H1 (cell line): ENCODE data around the gene ADCY2. TPM values are rescaled to one million over a fixed set of nuclear protein-coding genes. Genes with fewer than 3 reads are reported as not detected.

Experiments
- CTCF ChIA-PET: fragments of 300-600 bp; sonication (Branson Sonifier 250); formaldehyde crosslinking; loops from one replicate; lab custom pipeline; 2021; ENCODE audit not compliant: partially characterized antibody; lab: Charles Lee
- POLR2A ChIA-PET: fragments of 300-600 bp; sonication (Branson Sonifier 250); formaldehyde crosslinking; loops from one replicate; lab custom pipeline; 2021; ENCODE audit warnings: inconsistent platforms; ENCODE audit not compliant: partially characterized antibody; lab: Charles Lee
- DNase-seq, 2 experiments: peaks; one replicate each; pipeline versions ENCODE4 v3.0.0 to v3.0.0-alpha.2; 2010 to 2022; ENCODE audit warnings: low spot score in 2 of 2, low read depth in 1 of 2, mixed read lengths in 1 of 2
- FAIRE-seq: peaks from 2 replicates; lab custom pipeline; 2011; peaks lifted over from hg19 to GRCh38; lab: Jason Lieb, UNC
- H2AFZ ChIP-seq: 2 replicates; pipeline ENCODE4 v1.8.1; 2012; ENCODE audit warnings: low read length, inconsistent platforms
- H2AK5ac ChIP-seq: 2 replicates; pipeline ENCODE4 v1.6.1; 2013; ENCODE audit warnings: low read depth, low read length
- H2BK120ac ChIP-seq: replicated peaks from 2 replicates; pipeline ENCODE3; 2013; ENCODE audit warnings: low read depth, low read length, inconsistent platforms
- H2BK12ac ChIP-seq: 2 replicates; pipeline ENCODE4 v1.6.1; 2013; ENCODE audit warnings: low read depth, low read length
- H2BK15ac ChIP-seq: 2 replicates; pipeline ENCODE4 v1.6.1; 2013; ENCODE audit warnings: low read length
- H2BK20ac ChIP-seq: 2 replicates; pipeline ENCODE4 v1.6.1; 2013; ENCODE audit warnings: low read length
- H2BK5ac ChIP-seq: 2 replicates; pipeline ENCODE4 v1.6.1; 2013; ENCODE audit warnings: low read depth, low read length
- H3K14ac ChIP-seq: 2 replicates; pipeline ENCODE4 v1.6.1; 2013; ENCODE audit warnings: inconsistent platforms; ENCODE audit not compliant: insufficient read length
- H3K18ac ChIP-seq: 2 replicates; pipeline ENCODE4 v1.6.1; 2013; ENCODE audit warnings: low read length; ENCODE audit errors: extremely low read depth
- H3K23ac ChIP-seq: 2 replicates; pipeline ENCODE4 v1.6.1; 2013; ENCODE audit warnings: inconsistent platforms; ENCODE audit not compliant: insufficient read length
- H3K23me2 ChIP-seq: 2 replicates; pipeline ENCODE4 v1.6.1; 2013; ENCODE audit warnings: low read depth, low read length
- H3K27ac ChIP-seq: 2 replicates; pipeline ENCODE4 v1.6.1; 2011; ENCODE audit warnings: low read depth, low read length, inconsistent platforms
- H3K27me3 ChIP-seq, 4 experiments: replicated peaks in 1 of 4; 1 replicate in 1 of 4; 2 replicates in 3 of 4; pipeline versions ENCODE4 v1.6.1 to v1.8.1; 2011 to 2013; ENCODE audit warnings: low read length in 3 of 4, mild to moderate bottlenecking in 3 of 4, inconsistent platforms in 2 of 4, mixed read lengths in 2 of 4, moderate library complexity in 1 of 4; ENCODE audit not compliant: control insufficient read depth in 3 of 4, insufficient read depth in 3 of 4; ENCODE audit errors: extremely low read depth in 1 of 4
- H3K36me3 ChIP-seq, 4 experiments: 2 replicates each; pipeline versions ENCODE4 v1.6.1 to v1.8.1; 2011 to 2013; ENCODE audit warnings: mild to moderate bottlenecking in 4 of 4, low read length in 3 of 4, moderate library complexity in 2 of 4, control low read depth in 1 of 4, inconsistent platforms in 1 of 4; ENCODE audit not compliant: insufficient read depth in 4 of 4, control insufficient read depth in 2 of 4
- H3K4ac ChIP-seq: replicated peaks from 2 replicates; pipeline ENCODE3; 2013; ENCODE audit warnings: low read length, low read depth, mixed read lengths, inconsistent platforms; ENCODE audit not compliant: insufficient read length
- H3K4me1 ChIP-seq, 4 experiments: replicated peaks in 1 of 4; 1 replicate in 1 of 4; 2 replicates in 3 of 4; pipeline versions ENCODE4 v1.6.1 to v1.8.1; 2011 to 2013; ENCODE audit warnings: low read length in 3 of 4, inconsistent platforms in 2 of 4, mixed read lengths in 1 of 4; ENCODE audit not compliant: insufficient read depth in 4 of 4, control insufficient read depth in 3 of 4
- H3K4me2 ChIP-seq, 2 experiments: 2 replicates each; pipeline versions ENCODE4 v1.6.1 to v1.8.1; 2011 to 2013; ENCODE audit warnings: low read depth in 2 of 2, low read length in 2 of 2, control low read depth in 1 of 2, inconsistent platforms in 1 of 2, mild to moderate bottlenecking in 1 of 2; ENCODE audit not compliant: insufficient read depth in 1 of 2
- H3K4me3 ChIP-seq, 4 experiments: fragments of 200-600, 300-600 bp in 1 of 4; sonication (generic), shearing (Covaris generic), sonication (Bioruptor Twin) in 1 of 4; 2 replicates each; pipeline versions ENCODE4 v1.5.1 to v1.8.1; 2011 to 2016; ENCODE audit warnings: low read length in 4 of 4, low read depth in 3 of 4, control low read depth in 2 of 4, inconsistent platforms in 2 of 4, mild to moderate bottlenecking in 2 of 4, mixed read lengths in 1 of 4, moderate library complexity in 1 of 4; ENCODE audit not compliant: insufficient read depth in 2 of 4; ENCODE audit errors: extremely low read depth in 1 of 4
- H3K56ac ChIP-seq: replicated peaks from 2 replicates; pipeline ENCODE3; 2013; ENCODE audit warnings: low read depth, mild to moderate bottlenecking, mixed read lengths, low read length, inconsistent platforms; ENCODE audit not compliant: insufficient read length
- H3K79me1 ChIP-seq: 2 replicates; pipeline ENCODE4 v1.6.1; 2013; ENCODE audit warnings: low read depth, low read length, control low read depth
- H3K79me2 ChIP-seq, 2 experiments: 2 replicates each; pipeline versions ENCODE4 v1.6.1 to v1.8.1; 2012 to 2013; ENCODE audit warnings: low read length in 2 of 2, mild to moderate bottlenecking in 2 of 2, inconsistent platforms in 1 of 2; ENCODE audit not compliant: insufficient read depth in 2 of 2, control insufficient read depth in 1 of 2
- H3K9ac ChIP-seq, 4 experiments: replicated peaks in 1 of 4; 1 replicate in 1 of 4; 2 replicates in 3 of 4; pipeline versions ENCODE4 v1.6.1 to v1.8.1; 2011 to 2013; ENCODE audit warnings: low read depth in 3 of 4, low read length in 3 of 4, control low read depth in 2 of 4, mild to moderate bottlenecking in 2 of 4, moderate library complexity in 2 of 4, inconsistent platforms in 1 of 4; ENCODE audit errors: extremely low read depth in 1 of 4
- H3K9me3 ChIP-seq, 2 experiments: 2 replicates each; pipeline versions ENCODE4 v1.6.1 to v1.8.1; 2012 to 2013; ENCODE audit warnings: mild to moderate bottlenecking in 2 of 2, moderate library complexity in 2 of 2, control low read depth in 1 of 2, inconsistent platforms in 1 of 2, low read depth in 1 of 2, low read length in 1 of 2, mixed read lengths in 1 of 2; ENCODE audit not compliant: insufficient read depth in 2 of 2
- H4K20me1 ChIP-seq, 2 experiments: replicated peaks in 1 of 2; 2 replicates each; pipeline versions ENCODE3 to v1.8.1; 2011 to 2013; ENCODE audit warnings: inconsistent platforms in 2 of 2, low read length in 2 of 2, mild to moderate bottlenecking in 1 of 2; ENCODE audit not compliant: insufficient read depth in 2 of 2, control insufficient read depth in 1 of 2
- H4K5ac ChIP-seq: 2 replicates; pipeline ENCODE4 v1.6.1; 2013; ENCODE audit warnings: low read length, low read depth, mixed read lengths, inconsistent platforms; ENCODE audit not compliant: insufficient read length
- H4K8ac ChIP-seq: 2 replicates; pipeline ENCODE4 v1.8.0; 2013; ENCODE audit warnings: mild to moderate bottlenecking, moderate library complexity, low read length, inconsistent platforms; ENCODE audit not compliant: insufficient read depth; ENCODE audit errors: extremely low read depth
- H4K91ac ChIP-seq: replicated peaks from 2 replicates; pipeline ENCODE3; 2013; ENCODE audit warnings: low read length, mixed read lengths, inconsistent platforms; ENCODE audit not compliant: insufficient read length
- ATF2 ChIP-seq: IDR thresholded peaks from 2 replicates; pipeline ENCODE4 v1.6.1; 2012; ENCODE audit warnings: low read length, inconsistent platforms
- CEBPB ChIP-seq: IDR thresholded peaks from 2 replicates; pipeline ENCODE4 v1.6.1; 2012; ENCODE audit warnings: low read depth, low read length
- HDAC6 ChIP-seq: IDR thresholded peaks from one replicate; pipeline ENCODE4 v1.7.1; 2012; ENCODE audit warnings: low read depth, mild to moderate bottlenecking, inconsistent platforms, low read length, moderate library complexity
- SUZ12 ChIP-seq: fragments of 200-600 bp; sonication (generic); IDR thresholded peaks from 2 replicates; pipeline ENCODE4 v1.6.1; 2012; ENCODE audit warnings: mild to moderate bottlenecking, inconsistent platforms, low read length, moderate library complexity, mixed read lengths
- ZNF274 ChIP-seq: IDR thresholded peaks from 2 replicates; pipeline ENCODE4 v1.7.0; 2012; ENCODE audit warnings: low read length, borderline replicate concordance; ENCODE audit errors: extremely low read depth
- WGBS, 2 experiments: shearing (Covaris generic) in 1 of 2; methylation state at CpG; one replicate each; pipeline versions ENCODE4 v1.1.6 to v1.1.7; 2013 to 2015; ENCODE audit warnings: low lambda C conversion rate in 2 of 2, mixed read lengths in 2 of 2, inconsistent platforms in 1 of 2, low coverage in 1 of 2, missing lambda C conversion rate in 1 of 2; ENCODE audit not compliant: insufficient replicate concordance in 2 of 2, insufficient coverage in 1 of 2, insufficient read length in 1 of 2; ENCODE audit errors: extremely low coverage in 1 of 2, missing lambda C conversion rate in 1 of 2; 5-methylcytosine and 5-hydroxymethylcytosine counted together
- polyA plus RNA-seq, 7 experiments: library from polyadenylated mRNA; depleted of rRNA in 3 of 7; stranded (reverse) in 5 of 7; unstranded in 2 of 7; fragments of >200 nt in 5 of 7; fragments of 200-250 nt in 2 of 7; gene quantifications; 1 replicate in 5 of 7; 2 replicates in 1 of 7; 4 replicates in 1 of 7; pipeline versions ENCODE4 v1.2.1 to v1.2.3, GENCODE V29; 2011 to 2013; ENCODE audit warnings: missing spikeins in 2 of 7, mixed read lengths in 2 of 7
- total RNA-seq: library from RNA; stranded (reverse); fragmentation: NEBNext Ultra II Directional; extraction: Animal tissue kit (Norgen Biotek cat#: 25700); gene quantifications from 2 replicates; pipeline ENCODE4 v1.2.1, GENCODE V29; 2021

The ADCY2 gene
- total and polyA plus RNA-seq, 2 of the 8 experiments (the other 6 are each of a cell fraction or from before 2014, with no cell fraction given) = 35.8 to 122 TPM

- Histone ChIP-seq H3K23me2 (no peaks in the 10 kb centered on the region), H2BK20ac (no peak overlapping the region; the same call in 1 of the 2 replicates), H3K27ac (no peak overlapping the region; the same call in 1 of the 2 replicates), H3K4me2 (no peak overlapping the region), H3K9ac (no peak overlapping the region), H4K5ac (no peak overlapping the region), H2AK5ac (no peak overlapping the region), H4K91ac (no peak overlapping the region), H3K27me3 (no peaks in the 10 kb centered on the region), H3K36me3 (peaks cover 0 to 18% (median 1%) of the 10 kb centered on the region in 4 experiments; a peak in 2 of 8 replicates), H3K14ac (no peak overlapping the region), H3K4ac (no peak overlapping the region), H2BK12ac (no peak overlapping the region), H2BK15ac (no peak overlapping the region), H3K79me1 (no peaks in the 10 kb centered on the region), H3K9me3 (no peaks in the 10 kb centered on the region), H2BK5ac (no peak overlapping the region), H3K18ac (no peak overlapping the region), H3K56ac (no peak overlapping the region), H4K8ac (no peak overlapping the region), H2BK120ac (no peak overlapping the region), H3K23ac (no peak overlapping the region), H3K4me3 (no peak overlapping the region), H3K4me1 (no peaks in the 10 kb centered on the region), H4K20me1 (no peaks in the 10 kb centered on the region), H2AFZ (no peak overlapping the region), H3K79me2 (no peaks in the 10 kb centered on the region)
- ChIA-PET POLR2A (no interaction called here), CTCF (interaction anchor here (1.3 to 2.0 kb wide), 3 partner anchors 14 to 55 kb away, joined by 3 to 9 read pairs (median 8); no protein-coding TSS in a partner anchor)
- FAIRE-seq = no peak
- DNase-seq = no peak
- 87% methylated on average over 6 of the region's 8 CpGs; no CpG with 5 or more reads in 1 of the 2 experiments for WGBS, 2 experiments
- TF ChIP-seq SUZ12 (no peak), ZNF274 (no peak), CEBPB (no peak), HDAC6 (no peak), ATF2 (no peak)
Measured at GRCh38 chr5:7759257-7759871, 363.4 kb downstream of the ADCY2 start.
